ENCODE results near the gene NIPSNAP3A. TPM values are rescaled to one million over a fixed set of nuclear protein-coding genes. Genes with fewer than 3 reads are reported as not detected.
A peak's percentile ranks its signal among the peaks of the same experiment; 100 is the strongest.

NIPSNAP3A gene
- total and polyA plus RNA-seq, 2 of the 8 experiments (the other 6 are each of a cell fraction or from before 2014, with no cell fraction given) = 9.3 to 9.4 TPM

- no peak overlapping the region for H2BK120ac ChIP-seq (replicated peaks; ENCODE audit: low read depth, low read length)
- no peak overlapping the region for H3K14ac ChIP-seq (ENCODE audit: insufficient read length)
- ChIA-PET CTCF (ENCODE audit: partially characterized antibody) (no interaction called here), POLR2A (ENCODE audit: partially characterized antibody) (interaction anchor here (0.5 kb wide), 1 partner anchor 533 kb away, joined by 3 read pairs; no protein-coding TSS in a partner anchor)
- no peak overlapping the region for H4K8ac ChIP-seq (ENCODE audit: extremely low read depth, insufficient read depth, low read length)
- no peak overlapping the region for H3K56ac ChIP-seq (replicated peaks; ENCODE audit: insufficient read length, low read depth, low read length)
- no peak overlapping the region for H2AK5ac ChIP-seq (ENCODE audit: low read depth, low read length)
- no peak overlapping the region for H2AFZ ChIP-seq (ENCODE audit: low read length)
- no peaks in the 10 kb centered on the region for H3K79me1 ChIP-seq (ENCODE audit: low read depth, low read length)
- H2BK12ac ChIP-seq (ENCODE audit: low read depth, low read length) = no peak overlapping the region
- no peak overlapping the region for H2BK15ac ChIP-seq (ENCODE audit: low read length)
- H3K9me3 ChIP-seq (ENCODE audit: insufficient read depth in 2 of 2, low read depth in 1 of 2, low read length in 1 of 2) = no peaks in the 10 kb centered on the region
- H3K36me3 ChIP-seq (ENCODE audit: control insufficient read depth in 2 of 4, insufficient read depth in 4 of 4, low read length in 3 of 4) = no peaks in the 10 kb centered on the region
- H3K27me3 ChIP-seq (replicated peaks in 1 of 4; ENCODE audit: control insufficient read depth in 3 of 4, extremely low read depth in 1 of 4, insufficient read depth in 3 of 4, low read length in 3 of 4) = no peaks in the 10 kb centered on the region
- H3K18ac ChIP-seq (ENCODE audit: extremely low read depth, low read length) = no peak overlapping the region
- WGBS, 2 experiments (ENCODE audit: extremely low coverage in 1 of 2, insufficient coverage in 1 of 2, insufficient read length in 1 of 2, insufficient replicate concordance in 2 of 2, low coverage in 1 of 2, low lambda C conversion rate in 2 of 2, missing lambda C conversion rate in 1 of 2) = 91% methylated on average over 2 of the region's 2 CpGs; no CpG with 5 or more reads in 1 of the 2 experiments
- DNase-seq (ENCODE audit: low read depth in 1 of 2, low spot score in 2 of 2) (no peak), FAIRE-seq (no peak)
- TF ChIP-seq SIRT6 (IDR thresholded peaks at IDR 0.05; ENCODE audit: low read length) (no peak), HDAC6 (IDR thresholded peaks at IDR 0.05; ENCODE audit: low read depth, low read length) (no peak), TBP (IDR thresholded peaks at IDR 0.05; ENCODE audit: low read depth, low read length) (no peak), CTCF (IDR thresholded peaks at IDR 0.05; ENCODE audit: control extremely low read depth in 1 of 3, insufficient read depth in 1 of 3, low read depth in 1 of 3, low read length in 3 of 3) (no peak), ATF2 (IDR thresholded peaks at IDR 0.05; ENCODE audit: low read length) (no peak)
- H3K27ac ChIP-seq (ENCODE audit: low read depth, low read length) = no peak overlapping the region
- no peaks in the 10 kb centered on the region for H4K20me1 ChIP-seq (replicated peaks in 1 of 2; ENCODE audit: control insufficient read depth in 1 of 2, insufficient read depth in 2 of 2, low read length in 2 of 2)
- no peak overlapping the region for H3K23ac ChIP-seq (ENCODE audit: insufficient read length)
- no peak overlapping the region for H2BK20ac ChIP-seq (ENCODE audit: low read length)
- H3K4ac ChIP-seq (replicated peaks; ENCODE audit: insufficient read length, low read depth, low read length) = no peak overlapping the region
- peaks cover 0 to 2% (median 0%) of the 10 kb centered on the region in 4 experiments; a peak in 4 of 7 replicates for H3K4me1 ChIP-seq (replicated peaks in 1 of 4; ENCODE audit: control insufficient read depth in 3 of 4, insufficient read depth in 4 of 4, low read length in 3 of 4)
- H4K5ac ChIP-seq (ENCODE audit: insufficient read length, low read depth, low read length) = no peak overlapping the region
- no peaks in the 10 kb centered on the region for H3K79me2 ChIP-seq (ENCODE audit: control insufficient read depth in 1 of 2, insufficient read depth in 2 of 2, low read length in 2 of 2)
- H3K23me2 ChIP-seq (ENCODE audit: low read depth, low read length) = peaks cover 7% of the 10 kb centered on the region; the same call in 1 of the 2 replicates
- no peak overlapping the region for H4K91ac ChIP-seq (replicated peaks; ENCODE audit: insufficient read length, low read length)
- peak overlapping the region in 1 of 2 experiments; percentile 91; a peak in 1 of 4 replicates for H3K4me2 ChIP-seq (ENCODE audit: insufficient read depth in 1 of 2, low read depth in 2 of 2, low read length in 2 of 2)
- H2BK5ac ChIP-seq (ENCODE audit: low read depth, low read length) = no peak overlapping the region
- no peak overlapping the region for H3K9ac ChIP-seq (replicated peaks in 1 of 4; ENCODE audit: extremely low read depth in 1 of 4, low read depth in 3 of 4, low read length in 3 of 4)
- no peak overlapping the region for H3K4me3 ChIP-seq (ENCODE audit: extremely low read depth in 1 of 4, insufficient read depth in 2 of 4, low read depth in 3 of 4, low read length in 4 of 4)
Measured at GRCh38 chr9:104746285-104746684, 1.2 kb upstream of the NIPSNAP3A start.
